ENCODE data around the gene COL5A1. TPM values are rescaled to one million over a fixed set of nuclear protein-coding genes. Genes with fewer than 3 reads are reported as not detected.

Gene COL5A1
- total RNA-seq, 4 donors from 2014 or later, result 51.9 to 78.3 (median 62.4) TPM

DNA sequence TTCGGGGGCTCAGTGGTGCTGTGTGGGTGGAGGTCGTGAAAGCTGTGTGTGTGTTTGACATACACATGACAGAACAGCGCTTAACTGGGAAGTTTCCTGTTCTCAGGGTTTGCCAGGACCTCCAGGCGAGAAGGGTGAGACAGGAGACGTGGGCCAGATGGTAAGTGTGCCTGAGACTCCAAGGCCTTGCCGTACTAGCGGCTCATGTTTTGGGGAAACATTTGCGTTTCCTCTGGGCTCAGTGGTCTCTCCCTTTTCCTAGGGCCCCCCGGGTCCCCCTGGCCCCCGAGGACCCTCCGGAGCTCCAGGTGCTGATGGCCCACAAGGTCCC lies 170.7 kb downstream of the COL5A1 start:
- no peaks in the 10 kb centered on the region for H3K27me3 ChIP-seq
- H3K36me3 ChIP-seq, result peaks cover 0 to 90% (median 0%) of the 10 kb centered on the region in 3 donors
- H3K27ac ChIP-seq, result peak overlapping the region in 1 of 4 donors; percentile 67
- no peak for DNase-seq (ENCODE audit: low spot score in 2 of 2)
- no peaks in the 10 kb centered on the region for H3K9me3 ChIP-seq
- no peak overlapping the region for H3K4me3 ChIP-seq
- peaks cover 0 to 11% (median 2%) of the 10 kb centered on the region in 4 donors for H3K4me1 ChIP-seq
- 62 to 67% methylated on average over 11 of the region's 11 CpGs for WGBS, 2 donors
- TF ChIP-seq EP300 (IDR thresholded peaks at IDR 0.05) (no peak), POLR2A (IDR thresholded peaks at IDR 0.05) (no peak)
- TF ChIP-seq, protein P1, sequence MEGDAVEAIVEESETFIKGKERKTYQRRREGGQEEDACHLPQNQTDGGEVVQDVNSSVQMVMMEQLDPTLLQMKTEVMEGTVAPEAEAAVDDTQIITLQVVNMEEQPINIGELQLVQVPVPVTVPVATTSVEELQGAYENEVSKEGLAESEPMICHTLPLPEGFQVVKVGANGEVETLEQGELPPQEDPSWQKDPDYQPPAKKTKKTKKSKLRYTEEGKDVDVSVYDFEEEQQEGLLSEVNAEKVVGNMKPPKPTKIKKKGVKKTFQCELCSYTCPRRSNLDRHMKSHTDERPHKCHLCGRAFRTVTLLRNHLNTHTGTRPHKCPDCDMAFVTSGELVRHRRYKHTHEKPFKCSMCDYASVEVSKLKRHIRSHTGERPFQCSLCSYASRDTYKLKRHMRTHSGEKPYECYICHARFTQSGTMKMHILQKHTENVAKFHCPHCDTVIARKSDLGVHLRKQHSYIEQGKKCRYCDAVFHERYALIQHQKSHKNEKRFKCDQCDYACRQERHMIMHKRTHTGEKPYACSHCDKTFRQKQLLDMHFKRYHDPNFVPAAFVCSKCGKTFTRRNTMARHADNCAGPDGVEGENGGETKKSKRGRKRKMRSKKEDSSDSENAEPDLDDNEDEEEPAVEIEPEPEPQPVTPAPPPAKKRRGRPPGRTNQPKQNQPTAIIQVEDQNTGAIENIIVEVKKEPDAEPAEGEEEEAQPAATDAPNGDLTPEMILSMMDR (IDR thresholded peaks at IDR 0.05), result no peak

DNA sequence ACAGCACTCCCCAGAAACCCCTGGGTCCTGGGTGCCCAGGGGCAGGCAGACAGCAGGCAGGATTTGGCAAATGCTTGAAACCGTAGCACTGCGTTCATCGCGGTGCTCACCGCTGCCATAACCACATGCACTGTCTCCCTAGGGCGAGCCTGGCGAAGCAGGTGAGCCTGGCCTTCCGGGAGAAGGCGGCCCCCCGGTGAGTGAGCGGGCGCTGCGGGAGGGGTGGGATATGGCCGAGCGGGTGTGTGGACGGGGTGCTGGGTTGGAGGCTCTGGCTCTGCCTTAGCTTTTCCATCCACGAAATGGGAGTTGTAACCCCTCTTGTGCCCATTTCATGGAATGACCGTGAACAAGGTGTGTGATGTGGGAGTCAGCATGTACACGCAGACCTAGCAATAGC lies 172.2 kb downstream of the COL5A1 start:
- TF ChIP-seq EP300 (IDR thresholded peaks at IDR 0.05) (no peak), POLR2A (IDR thresholded peaks at IDR 0.05) (no peak)
- TF ChIP-seq, protein P1 (IDR thresholded peaks at IDR 0.05), result no peak
- Histone ChIP-seq H3K27ac (no peak overlapping the region), H3K27me3 (no peaks in the 10 kb centered on the region), H3K4me3 (no peak overlapping the region), H3K36me3 (peaks cover 0 to 99% (median 3%) of the 10 kb centered on the region in 3 donors), H3K9me3 (no peaks in the 10 kb centered on the region), H3K4me1 (peaks cover 0 to 3% (median 0%) of the 10 kb centered on the region in 4 donors)
- WGBS, 2 donors, result 94 to 95% methylated on average over 19 of the region's 19 CpGs
- no peak for DNase-seq (ENCODE audit: low spot score in 2 of 2)

DNA sequence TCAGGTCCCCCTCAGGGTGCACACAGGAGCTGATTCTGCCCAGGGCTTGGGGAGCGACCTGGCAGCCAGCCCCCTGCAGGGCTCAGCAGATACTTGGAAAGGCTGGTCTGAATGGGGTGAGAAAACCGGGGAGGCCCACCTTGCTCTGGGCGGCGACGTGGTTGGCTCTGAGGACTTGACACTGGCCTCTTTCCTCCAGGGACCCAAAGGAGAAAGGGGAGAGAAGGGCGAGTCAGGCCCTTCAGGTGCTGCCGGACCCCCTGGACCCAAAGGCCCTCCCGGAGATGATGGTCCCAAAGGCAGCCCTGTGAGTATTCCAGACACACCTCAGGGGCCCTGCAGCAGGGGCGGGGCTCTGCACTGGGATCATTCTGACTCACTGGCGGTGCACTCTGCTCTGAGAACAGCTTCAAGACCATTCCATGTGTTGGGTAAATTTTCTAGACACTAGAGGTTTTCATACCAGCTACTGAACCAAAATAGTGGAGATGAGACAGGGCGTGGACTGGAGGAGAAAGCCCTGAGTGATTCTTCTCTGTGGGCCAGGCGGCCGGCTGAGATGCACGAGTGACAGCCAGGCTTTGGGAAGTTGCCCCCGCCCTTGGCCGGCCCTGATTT lies 173.1 kb downstream of the COL5A1 start:
- no peak overlapping the region for H3K27ac ChIP-seq
- no peak for DNase-seq (ENCODE audit: low spot score in 2 of 2)
- H3K27me3 ChIP-seq, result no peaks in the 10 kb centered on the region
- no peaks in the 10 kb centered on the region for H3K9me3 ChIP-seq
- TF ChIP-seq, protein P1 (IDR thresholded peaks at IDR 0.05), result no peak
- no peak for TF ChIP-seq EP300 (IDR thresholded peaks at IDR 0.05)
- no peak for TF ChIP-seq POLR2A (IDR thresholded peaks at IDR 0.05)
- no peak overlapping the region for H3K4me3 ChIP-seq
- WGBS, 2 donors, result 77 to 87% methylated on average over 15 of the region's 16 CpGs
- H3K4me1 ChIP-seq, result peaks cover 0 to 3% (median 0%) of the 10 kb centered on the region in 4 donors
- peaks cover 0 to 99% (median 3%) of the 10 kb centered on the region in 3 donors for H3K36me3 ChIP-seq

DNA sequence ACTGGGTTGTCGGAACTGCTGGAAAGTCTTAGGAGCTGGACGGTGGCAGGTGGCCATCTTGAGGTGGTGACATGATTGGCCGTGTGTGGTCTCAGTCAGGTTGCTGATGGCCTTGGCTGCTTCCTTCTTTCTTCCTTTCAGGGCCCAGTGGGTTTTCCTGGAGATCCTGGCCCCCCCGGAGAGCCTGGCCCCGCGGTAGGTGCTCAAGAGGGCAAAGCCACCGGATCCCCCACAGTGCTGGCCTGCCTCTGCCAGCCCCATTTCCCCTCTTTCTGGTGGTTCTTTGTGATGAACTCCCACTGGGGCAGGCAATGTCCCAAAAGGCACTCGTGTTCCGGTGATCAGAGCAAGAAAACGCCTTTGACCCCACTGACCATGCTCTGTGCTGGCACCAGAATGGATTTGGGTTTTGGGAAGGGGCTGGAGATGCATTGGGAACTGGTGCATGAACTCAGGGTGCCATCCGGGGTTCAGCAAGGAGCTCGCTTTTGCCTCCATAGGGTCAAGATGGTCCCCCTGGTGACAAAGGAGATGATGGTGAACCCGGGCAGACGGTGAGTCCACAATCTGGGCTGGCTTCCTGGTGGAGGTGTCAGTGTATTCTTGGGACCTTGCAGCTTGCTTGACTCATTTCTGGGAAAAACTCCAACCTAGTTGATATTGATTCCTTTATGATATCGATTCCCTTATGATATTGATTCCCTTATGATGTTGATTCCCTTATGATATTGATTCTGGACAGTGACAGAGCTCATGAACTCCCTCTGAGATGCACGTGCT lies 174.0 kb downstream of the COL5A1 start:
- no peak for TF ChIP-seq POLR2A (IDR thresholded peaks at IDR 0.05)
- H3K4me3 ChIP-seq, result no peak overlapping the region
- no peaks in the 10 kb centered on the region for H3K9me3 ChIP-seq
- DNase-seq (ENCODE audit: low spot score in 2 of 2), result no peak
- 82 to 86% methylated on average over 16 of the region's 16 CpGs for WGBS, 2 donors
- peaks cover 0 to 100% (median 3%) of the 10 kb centered on the region in 3 donors for H3K36me3 ChIP-seq
- no peak overlapping the region for H3K27ac ChIP-seq
- no peaks in the 10 kb centered on the region for H3K27me3 ChIP-seq
- H3K4me1 ChIP-seq, result peaks cover 0 to 3% (median 0%) of the 10 kb centered on the region in 4 donors

DNA sequence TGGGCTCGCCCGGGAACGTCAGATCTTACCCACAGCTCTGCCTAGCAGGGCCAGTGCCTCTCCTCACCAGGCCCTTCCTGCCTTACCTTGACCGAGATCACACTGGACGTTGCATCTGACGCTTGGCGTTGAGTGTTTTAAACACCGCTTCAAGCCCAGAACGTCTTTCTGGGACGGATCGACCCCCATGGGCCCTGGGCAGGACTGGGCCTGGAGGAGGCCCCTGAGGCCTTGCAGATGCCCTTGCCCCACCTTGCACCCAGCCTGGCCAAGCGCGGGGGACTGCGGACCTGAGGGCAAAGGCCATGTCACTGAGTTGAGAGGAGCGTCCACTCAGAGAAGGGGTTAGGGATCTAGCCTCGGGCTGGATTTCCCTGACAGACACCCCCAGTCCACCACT lies 174.7 kb downstream of the COL5A1 start:
- TF ChIP-seq, protein P1 (IDR thresholded peaks at IDR 0.05), result no peak
- TF ChIP-seq EP300 (IDR thresholded peaks at IDR 0.05) (no peak), POLR2A (IDR thresholded peaks at IDR 0.05) (no peak)
- 83 to 90% methylated on average over 16 of the region's 16 CpGs for WGBS, 2 donors
- no peaks in the 10 kb centered on the region for H3K27me3 ChIP-seq
- H3K4me3 ChIP-seq, result no peak overlapping the region
- H3K27ac ChIP-seq, result no peak overlapping the region
- peaks cover 0 to 100% (median 3%) of the 10 kb centered on the region in 3 donors for H3K36me3 ChIP-seq
- no peak for DNase-seq (ENCODE audit: low spot score in 2 of 2)
- no peaks in the 10 kb centered on the region for H3K4me1 ChIP-seq
- H3K9me3 ChIP-seq, result no peaks in the 10 kb centered on the region

All from tibial nerve (tissue), 4 donors.